ENCODE measurements around the gene PDE4DIP.
"Not testable (repeated sequence)": the region's sequence is repeated elsewhere in the genome, so short reads cannot be mapped to it uniquely, and the experiment has no call there.

DNA sequence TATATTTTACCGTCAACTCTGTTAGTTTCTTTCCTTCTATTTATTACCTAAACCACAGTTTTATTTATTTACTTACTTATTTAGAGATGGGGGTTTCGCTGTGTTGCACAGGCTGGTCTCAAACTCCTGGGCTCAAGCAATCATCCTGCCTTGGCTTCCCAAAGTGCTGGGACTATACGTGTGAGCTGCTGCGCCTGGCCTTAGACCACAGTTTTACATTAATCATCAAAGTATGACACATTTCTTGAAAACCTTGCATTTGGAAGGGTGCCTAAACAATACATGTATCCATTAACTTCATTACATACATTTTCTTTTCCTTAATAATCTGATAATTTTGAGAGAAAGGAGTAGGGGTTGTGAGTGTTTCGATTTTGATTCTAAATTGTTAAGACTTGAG, 124.9 kb downstream of the PDE4DIP start:
- TF ChIP-seq YY1 (IDR thresholded peaks at IDR 0.05; ENCODE audit: insufficient read depth, insufficient read length); ZNF274 (IDR thresholded peaks at IDR 0.05; ENCODE audit: low read depth, low read length): not testable (repeated sequence)

Data from NT2/D1 (cell line).